Muscle layer of duodenum (tissue), 2 donors: Measurements from ENCODE around the gene ULK4.
A peak's percentile ranks its signal among the peaks of the same experiment; 100 is the strongest.

Experiments
- H3K27ac ChIP-seq: one replicate; pipeline ENCODE4 v1.7.0; 2013; ENCODE audit warnings: mild to moderate bottlenecking, low read length
- H3K27me3 ChIP-seq: one replicate; pipeline ENCODE4 v1.7.0; 2013; ENCODE audit warnings: low read depth, mild to moderate bottlenecking, control low read depth, low read length
- H3K36me3 ChIP-seq, 2 donors: one replicate each; pipeline ENCODE4 v1.7.0; 2013; ENCODE audit warnings: low read length in 2 of 2, control low read depth in 1 of 2, mild to moderate bottlenecking in 1 of 2; ENCODE audit not compliant: insufficient read depth in 2 of 2, control insufficient read depth in 1 of 2
- H3K4me1 ChIP-seq, 2 donors: one replicate each; pipeline ENCODE4 v1.7.0; 2013; ENCODE audit warnings: low read length in 2 of 2, mild to moderate bottlenecking in 2 of 2, control low read depth in 1 of 2, moderate library complexity in 1 of 2; ENCODE audit not compliant: insufficient read depth in 2 of 2, control insufficient read depth in 1 of 2
- H3K4me3 ChIP-seq, 2 donors: one replicate each; pipeline ENCODE4 v1.7.0; 2013; ENCODE audit warnings: low read length in 2 of 2, low read depth in 1 of 2, mild to moderate bottlenecking in 1 of 2
- H3K9me3 ChIP-seq, 2 donors: one replicate each; pipeline ENCODE4 v1.7.0; 2013; ENCODE audit warnings: low read length in 2 of 2, control low read depth in 1 of 2, mild to moderate bottlenecking in 1 of 2; ENCODE audit not compliant: control insufficient read depth in 1 of 2
- donor health status: healthy.

The ULK4 gene

DNA sequence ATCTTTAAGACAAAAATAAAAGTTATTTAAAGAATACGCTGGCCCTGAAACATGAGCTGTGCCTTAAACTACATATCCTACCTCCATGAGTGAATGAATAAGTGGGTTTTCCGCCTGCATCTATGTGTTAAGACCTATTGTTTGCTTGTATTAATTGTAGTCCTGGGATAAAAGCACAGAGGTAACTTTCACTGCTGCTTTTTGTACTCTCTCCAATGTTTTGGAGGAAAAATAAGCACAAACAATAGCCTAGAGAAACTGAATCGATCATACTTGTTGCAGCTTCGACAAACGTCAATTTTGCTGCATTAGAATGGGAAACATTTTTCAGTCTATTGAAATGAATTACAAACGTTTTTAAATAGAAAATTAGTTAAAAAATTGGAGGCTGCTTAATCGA is 763.9 kb downstream of the ULK4 start:
- Histone ChIP-seq H3K4me1 (peaks cover 10 to 24% of the 10 kb centered on the region in 2 donors), H3K9me3 (no peaks in the 10 kb centered on the region), H3K4me3 (peak overlapping the region in 1 of 2 donors; percentile 85), H3K36me3 (no peaks in the 10 kb centered on the region), H3K27me3 (no peaks in the 10 kb centered on the region), H3K27ac (no peak overlapping the region)
